Ovary (tissue), 9 donors: ENCODE results near the gene PGBD1. TPM values are rescaled to one million over a fixed set of nuclear protein-coding genes. Genes with fewer than 3 reads are reported as not detected.

Experiments
- DNase-seq, 5 donors: peaks; one replicate each; pipeline ENCODE4 v3.0.0-alpha.2; 2019 to 2020
- H3K27ac ChIP-seq, 2 donors: fragments of 200-600 bp; one replicate each; pipeline versions ENCODE4 v1.5.1 to v1.8.0; 2019 to 2022
- H3K27me3 ChIP-seq: fragments of 200-600 bp; one replicate; pipeline ENCODE4 v1.8.0; 2022
- H3K36me3 ChIP-seq: fragments of 200-600 bp; sonication (generic); one replicate; pipeline ENCODE4 v1.5.1; 2019
- H3K4me1 ChIP-seq: one replicate; pipeline ENCODE4 v1.8.1; 2013; ENCODE audit warnings: mild to moderate bottlenecking, moderate library complexity; ENCODE audit not compliant: insufficient read depth
- H3K4me3 ChIP-seq: fragments of 200-600 bp; sonication (generic); one replicate; pipeline ENCODE4 v1.5.1; 2017
- H3K9me3 ChIP-seq, 2 donors: fragments of 200-600 bp in 1 of 2; sonication (generic) in 1 of 2; one replicate each; pipeline versions ENCODE4 v1.5.1 to v1.8.1; 2013 to 2019; ENCODE audit warnings: mild to moderate bottlenecking in 1 of 2, moderate library complexity in 1 of 2
- CTCF ChIP-seq, 3 donors: fragments of 450-650 bp in 2 of 3; fragments of 200-600 bp in 1 of 3; IDR thresholded peaks; one replicate each; pipeline versions ENCODE4 v1.5.1 to v1.8.0; 2016 to 2022; ENCODE audit warnings: antibody characterized with exemption in 3 of 3, mild to moderate bottlenecking in 1 of 3
- EP300 ChIP-seq: sonication (generic); formaldehyde crosslinking; IDR thresholded peaks from one replicate; pipeline ENCODE4 v1.6.1; 2017; ENCODE audit warnings: antibody characterized with exemption
- POLR2A ChIP-seq: fragments of 450-650 bp; IDR thresholded peaks from one replicate; pipeline ENCODE4 v1.6.1; 2017; ENCODE audit warnings: antibody characterized with exemption, mild to moderate bottlenecking, moderate library complexity
- WGBS, 3 donors: extraction: QIAGEN DNeasy Blood & Tissue Kit in 1 of 3; methylation state at CpG; one replicate each; pipeline versions ENCODE4 v1.1.5 to v1.1.7; 2013 to 2017; 5-methylcytosine and 5-hydroxymethylcytosine counted together
- intact Hi-C, 4 donors: fragments of 100-400 bp; cut with DNase I; formaldehyde crosslinking; loops; one replicate each; pipeline versions ENCODE4 v1.11.0 to v1.15.1; 2022 to 2023
- polyA plus RNA-seq, 2 donors: library from polyadenylated mRNA; stranded (reverse); fragments of 200-250 nt in 1 of 2; fragments of 350-450 nt in 1 of 2; fragmentation: Illumina TruSeq in 1 of 2; extraction: RNeasy Lipid Tissue Mini Kit (QIAGEN cat#74804) in 1 of 2; gene quantifications; one replicate each; pipeline ENCODE4 v1.2.3, GENCODE V29; 2013 to 2014
- total RNA-seq, 7 donors: library from RNA; depleted of rRNA in 2 of 7; stranded (reverse); fragments of >200 nt in 2 of 7; fragmentation: NEBNext Ultra II Directional in 3 of 7; extraction: Animal tissue kit (Norgen Biotek cat#: 25700) in 3 of 7; gene quantifications; one replicate each; pipeline versions ENCODE4 v1.1.0 to v1.2.4, GENCODE V29; 2016 to 2023
- donor health status: DM: no; HTN: no; CAD: no; lungs with moderate emphysema.
- donor health status: DM: no; HTN: no; CAD: no.
- donor health status: Bipolar disorder and iron deficiency.
- donor health status: DM: yes; HTN: yes; CAD: no.
- donor health status: DM: no; HTN: no; CAD: no.
- donor health status: DM: yes; HTN: yes; CAD: no.

PGBD1 gene
- total and polyA plus RNA-seq, 9 donors = 1.8 to 5.0 (median 3.5) TPM

GRCh38 chr6:28322661-28323060, 41.3 kb downstream of the PGBD1 start:
- no peak for TF ChIP-seq EP300
- TF ChIP-seq CTCF (IDR thresholded peaks at IDR 0.05) = no peak
- TF ChIP-seq POLR2A = no peak
- 90 to 96% (median 94%) methylated on average over 3 of the region's 3 CpGs for WGBS, 3 donors
- Histone ChIP-seq H3K4me1 (no peaks in the 10 kb centered on the region), H3K9me3 (peaks cover 2 to 19% of the 10 kb centered on the region in 2 donors), H3K36me3 (no peaks in the 10 kb centered on the region), H3K27me3 (no peaks in the 10 kb centered on the region), H3K27ac (no peak overlapping the region), H3K4me3 (no peak overlapping the region)
- intact Hi-C loops = loop anchor here in 2 of 4 donors (5.0 to 10.0 kb wide), 2 partner anchors 40 to 48 kb away; partner anchors contain the start of gene PGBD1 (in 1 of the 2)
- no peak for DNase-seq

- TF ChIP-seq CTCF (IDR thresholded peaks at IDR 0.05) (no peak), POLR2A (no peak), EP300 (no peak)
- Histone ChIP-seq H3K27me3 (no peaks in the 10 kb centered on the region), H3K4me1 (no peaks in the 10 kb centered on the region), H3K9me3 (peaks cover 4 to 22% of the 10 kb centered on the region in 2 donors), H3K4me3 (no peak overlapping the region), H3K27ac (no peak overlapping the region), H3K36me3 (no peaks in the 10 kb centered on the region)
- 97 to 100% (median 98%) methylated on average over 1 of the region's 1 CpG for WGBS, 3 donors
- intact Hi-C loops = loop anchor here in 2 of 4 donors (5.0 to 10.0 kb wide), 2 partner anchors 42 to 49 kb away; partner anchors contain the start of gene PGBD1 (in 1 of the 2)
- DNase-seq = no peak
Measured at GRCh38 chr6:28323813-28324424, 42.5 kb downstream of the PGBD1 start.

GRCh38 chr6:28326371-28326948, 45.1 kb downstream of the PGBD1 start:
- intact Hi-C loops = loop anchor here in 1 of 4 donors (10.0 kb wide), 1 partner anchor 52 kb away; no protein-coding TSS in a partner anchor
- DNase-seq = no peak
- Histone ChIP-seq H3K27ac (no peak overlapping the region), H3K4me1 (no peaks in the 10 kb centered on the region), H3K27me3 (no peaks in the 10 kb centered on the region), H3K4me3 (no peak overlapping the region), H3K36me3 (no peaks in the 10 kb centered on the region), H3K9me3 (peaks cover 4 to 26% of the 10 kb centered on the region in 2 donors)
- WGBS, 3 donors = 97 to 99% (median 98%) methylated on average over 7 of the region's 7 CpGs
- TF ChIP-seq CTCF (IDR thresholded peaks at IDR 0.05) (no peak), EP300 (no peak), POLR2A (no peak)

- TF ChIP-seq EP300 (no peak), POLR2A (no peak), CTCF (IDR thresholded peaks at IDR 0.05) (no peak)
- Histone ChIP-seq H3K4me3 (no peak overlapping the region), H3K27ac (no peak overlapping the region), H3K9me3 (peaks cover 4 to 26% of the 10 kb centered on the region in 2 donors), H3K36me3 (no peaks in the 10 kb centered on the region), H3K27me3 (no peaks in the 10 kb centered on the region), H3K4me1 (peaks cover 2% of the 10 kb centered on the region)
- WGBS, 3 donors = 59 to 69% (median 64%) methylated on average over 1 of the region's 1 CpG
- DNase-seq = no peak
- intact Hi-C loops = no loop called here
Measured at GRCh38 chr6:28330041-28330440, 48.7 kb downstream of the PGBD1 start.
